Measurements from ENCODE around the gene CYTH1. TPM values are rescaled to one million over a fixed set of nuclear protein-coding genes. Genes with fewer than 3 reads are reported as not detected.
"Not testable (repeated sequence)": the region's sequence is repeated elsewhere in the genome, so short reads cannot be mapped to it uniquely, and the experiment has no call there.

Gene CYTH1
- total RNA-seq, 1 experiment from 2014 or later: 40.2 TPM

- peak; percentile 38 for DNase-seq (ENCODE audit: extremely low read depth, low read depth)
Observed at GRCh38 chr17:78789663-78790181, 7.6 kb upstream of the CYTH1 start.

DNA sequence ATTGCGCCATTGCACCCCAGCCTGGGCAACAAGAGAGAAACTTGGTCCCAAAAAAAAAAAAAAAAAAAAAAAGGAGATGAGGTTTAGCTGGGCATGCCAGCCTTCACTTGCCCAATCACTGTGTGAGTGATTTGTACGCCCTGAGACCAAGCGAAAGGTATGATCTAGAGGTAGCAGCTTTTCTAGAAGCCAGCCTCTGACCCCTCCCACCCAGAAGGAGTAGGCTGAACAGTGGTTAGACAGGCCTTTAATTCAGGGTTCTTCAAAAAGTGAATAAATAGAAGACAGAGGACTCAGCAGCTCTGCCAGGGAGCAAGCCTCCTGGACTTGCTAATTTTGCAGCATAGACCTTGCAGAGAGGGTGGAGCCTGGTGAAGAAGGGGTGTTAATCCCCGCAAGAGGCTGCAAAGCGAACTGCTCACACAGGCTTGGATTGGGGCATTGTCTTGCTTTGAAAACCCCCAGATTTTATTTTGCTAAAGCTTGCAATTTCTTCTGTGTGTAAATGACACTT is 7.1 kb upstream of the CYTH1 start:
- DNase-seq (ENCODE audit: extremely low read depth, low read depth): peak; percentile 35

- DNase-seq (ENCODE audit: extremely low read depth, low read depth): no peak
Observed at GRCh38 chr17:78788451-78788850, 6.4 kb upstream of the CYTH1 start.

DNA sequence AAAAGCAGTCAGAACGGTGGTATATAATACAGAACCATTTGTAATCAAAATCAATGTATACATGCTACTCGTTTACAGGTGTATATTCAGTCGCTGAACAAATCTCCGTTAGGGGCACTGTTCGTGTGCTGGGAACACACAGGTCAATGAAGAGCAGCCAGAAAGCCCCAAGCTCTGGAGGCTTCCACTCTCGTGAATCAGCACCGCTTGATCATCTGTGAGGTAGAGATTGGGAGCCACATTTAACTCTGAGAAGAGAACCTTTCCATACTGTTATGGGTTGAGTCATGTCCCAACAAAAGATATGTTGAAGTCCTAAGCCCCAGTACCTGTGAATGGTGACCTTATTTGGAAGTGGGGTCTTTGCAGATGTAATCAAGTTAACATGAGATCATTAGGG is 5.4 kb upstream of the CYTH1 start:
- peak; percentile 38 for DNase-seq (ENCODE audit: extremely low read depth, low read depth)

DNA sequence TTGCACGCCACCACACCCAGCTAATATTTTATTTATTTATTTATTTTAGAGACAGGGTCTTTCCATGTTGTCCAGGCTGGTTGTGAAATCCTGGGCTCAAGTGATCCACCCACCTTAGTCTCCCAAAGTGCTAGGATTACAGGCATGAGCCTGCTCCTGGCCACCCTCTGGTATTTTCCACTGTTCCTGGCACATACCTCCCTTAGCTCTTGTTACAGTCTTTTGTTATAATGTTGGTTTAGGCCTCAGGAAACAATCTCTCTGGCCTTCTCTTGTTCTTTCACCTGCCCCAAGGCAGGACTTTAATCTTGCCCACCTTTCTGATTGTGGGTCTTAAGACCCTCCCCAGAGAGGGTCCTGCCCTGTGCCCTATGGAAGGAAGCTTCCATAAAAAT is 3.6 kb upstream of the CYTH1 start:
- no peak for DNase-seq (ENCODE audit: extremely low read depth, low read depth)

DNA sequence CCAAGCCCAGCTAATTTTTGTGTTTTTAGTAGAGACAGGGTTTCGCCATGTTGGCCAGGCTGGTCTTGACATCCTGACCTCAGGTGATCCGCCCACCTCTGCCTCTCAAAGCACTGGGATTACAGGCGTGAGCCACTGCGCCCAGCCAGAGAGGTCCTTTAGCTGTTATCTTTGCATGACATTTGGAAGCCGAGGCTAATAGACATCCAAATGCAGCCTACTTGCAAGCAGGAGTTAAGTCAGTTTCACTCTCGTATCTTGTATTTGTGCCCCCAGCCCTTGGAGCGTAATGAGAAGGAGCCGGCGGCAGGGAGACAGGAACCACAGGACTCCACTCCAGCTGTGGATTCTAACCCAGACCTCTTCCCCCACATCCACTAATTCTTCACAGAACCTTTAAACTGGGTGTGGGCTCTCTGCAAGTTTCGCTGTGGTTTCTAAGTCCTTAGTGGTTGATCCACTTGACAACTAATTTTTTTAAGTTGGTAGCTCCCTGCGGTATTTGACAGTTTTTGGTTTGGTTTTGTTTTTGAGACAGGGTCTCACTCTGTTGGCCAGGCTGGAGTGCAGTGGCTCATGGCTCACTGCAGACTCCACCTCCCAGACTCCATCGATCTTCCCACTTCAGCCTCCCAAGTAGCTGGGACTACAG is 3.1 kb upstream of the CYTH1 start:
- DNase-seq (ENCODE audit: extremely low read depth, low read depth): no peak

- no peak for DNase-seq (ENCODE audit: extremely low read depth, low read depth)
Observed at GRCh38 chr17:78784352-78784751, 2.3 kb upstream of the CYTH1 start.

- no peak for DNase-seq (ENCODE audit: extremely low read depth, low read depth)
Observed at GRCh38 chr17:78783711-78784324, 1.7 kb upstream of the CYTH1 start.

DNA sequence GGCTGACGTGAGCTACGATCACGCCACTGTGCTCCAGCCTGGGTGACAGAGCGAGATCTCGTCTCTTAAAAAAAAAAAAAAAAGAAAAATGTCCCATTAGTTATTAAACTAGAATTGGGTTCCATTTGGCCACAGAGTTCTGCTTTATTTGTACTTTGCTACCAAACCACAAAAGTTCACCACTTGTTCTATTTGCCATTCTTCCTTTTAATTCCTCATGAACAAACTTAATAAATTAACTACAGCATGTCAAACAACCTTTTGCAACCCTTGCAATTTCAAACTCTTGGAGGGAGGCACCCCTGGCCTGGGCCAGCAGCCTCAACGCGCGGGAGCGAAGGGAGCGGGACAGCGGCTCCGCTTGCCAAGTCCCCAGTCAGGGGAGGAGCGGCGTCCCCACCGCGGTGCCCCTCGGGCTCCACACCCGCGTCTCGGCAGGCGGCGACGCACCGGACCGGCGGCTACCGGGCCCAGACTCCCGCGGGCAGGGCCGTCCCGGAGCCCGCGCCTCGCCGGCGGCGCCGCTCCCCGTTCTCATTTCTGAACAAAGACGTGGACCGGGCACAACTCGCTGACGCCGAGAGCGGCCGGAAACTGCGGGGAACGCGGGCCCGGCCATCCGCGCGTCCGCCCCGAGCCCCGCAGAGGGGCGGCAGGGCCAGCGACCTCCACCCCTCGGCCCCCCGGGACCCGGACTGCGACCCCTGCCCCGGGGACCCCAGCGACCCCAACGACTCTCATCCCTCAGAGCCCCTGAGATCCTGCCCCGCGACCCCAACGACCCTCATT is 775 bp downstream of the CYTH1 start:
- DNase-seq (ENCODE audit: extremely low read depth, low read depth): no peak

DNA sequence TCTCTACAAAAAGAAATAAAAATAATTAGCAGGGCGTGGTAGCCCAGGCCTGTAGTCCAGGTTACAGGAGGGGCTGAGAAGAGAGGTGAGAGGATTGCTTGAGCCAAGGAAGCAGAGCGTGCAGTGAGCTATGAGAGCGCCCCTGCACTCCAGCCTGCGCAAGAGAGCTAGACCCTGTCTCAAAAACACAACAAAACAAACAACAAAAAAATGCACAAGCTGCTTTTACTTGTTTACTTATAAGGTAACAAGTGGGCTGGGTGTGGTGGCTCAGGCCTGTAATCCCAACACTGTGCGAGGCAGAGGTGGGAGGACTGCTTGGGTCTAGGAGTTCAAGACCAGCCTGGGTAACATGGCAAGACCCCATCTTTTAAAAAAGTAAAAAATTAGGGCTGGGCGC is 1.7 kb downstream of the CYTH1 start:
- no peak for DNase-seq (ENCODE audit: extremely low read depth, low read depth)

DNA sequence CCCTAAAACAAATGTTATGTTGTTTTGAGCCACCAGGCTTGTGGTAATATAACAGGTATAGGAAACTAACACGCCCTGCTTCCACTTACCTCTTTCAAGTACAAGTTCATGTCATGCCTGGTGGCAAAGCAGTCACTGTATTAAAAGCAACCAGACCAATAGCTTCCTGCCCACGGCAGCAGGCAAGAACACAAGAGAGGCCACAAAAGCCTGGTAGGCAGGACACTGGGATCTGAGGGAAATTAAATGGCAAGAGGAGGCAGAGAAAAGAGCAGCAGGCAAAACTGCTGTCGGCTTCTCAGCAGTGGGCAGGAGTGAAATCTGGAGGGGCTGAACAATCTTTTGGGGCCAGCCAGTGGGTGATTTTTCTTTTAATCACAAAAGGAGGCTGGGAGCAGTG is 2.2 kb downstream of the CYTH1 start:
- no peak for DNase-seq (ENCODE audit: extremely low read depth, low read depth)

GRCh38 chr17:78779286-78779651 is 2.8 kb downstream of the CYTH1 start:
- not testable (repeated sequence) for DNase-seq (ENCODE audit: extremely low read depth, low read depth)

DNA sequence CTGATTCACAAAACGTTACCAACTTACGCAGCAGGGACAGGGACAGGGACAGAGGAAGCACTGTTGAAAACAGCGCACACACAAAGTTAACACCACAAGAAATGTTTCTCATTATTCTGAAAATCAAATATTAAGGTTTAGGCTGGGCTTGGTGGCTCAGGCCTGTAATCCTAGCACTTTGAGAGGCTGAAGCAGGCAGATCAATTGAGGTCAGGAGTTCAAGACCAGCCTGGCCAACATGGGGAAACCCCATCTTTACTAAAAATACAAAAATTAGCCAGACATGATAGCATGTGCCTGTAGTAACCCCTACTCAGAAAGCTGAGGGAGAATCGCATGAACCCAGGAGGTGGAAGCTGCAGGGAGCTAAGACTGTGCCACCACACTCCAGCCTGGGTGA is 4.2 kb downstream of the CYTH1 start:
- no peak for DNase-seq (ENCODE audit: extremely low read depth, low read depth)

DNA sequence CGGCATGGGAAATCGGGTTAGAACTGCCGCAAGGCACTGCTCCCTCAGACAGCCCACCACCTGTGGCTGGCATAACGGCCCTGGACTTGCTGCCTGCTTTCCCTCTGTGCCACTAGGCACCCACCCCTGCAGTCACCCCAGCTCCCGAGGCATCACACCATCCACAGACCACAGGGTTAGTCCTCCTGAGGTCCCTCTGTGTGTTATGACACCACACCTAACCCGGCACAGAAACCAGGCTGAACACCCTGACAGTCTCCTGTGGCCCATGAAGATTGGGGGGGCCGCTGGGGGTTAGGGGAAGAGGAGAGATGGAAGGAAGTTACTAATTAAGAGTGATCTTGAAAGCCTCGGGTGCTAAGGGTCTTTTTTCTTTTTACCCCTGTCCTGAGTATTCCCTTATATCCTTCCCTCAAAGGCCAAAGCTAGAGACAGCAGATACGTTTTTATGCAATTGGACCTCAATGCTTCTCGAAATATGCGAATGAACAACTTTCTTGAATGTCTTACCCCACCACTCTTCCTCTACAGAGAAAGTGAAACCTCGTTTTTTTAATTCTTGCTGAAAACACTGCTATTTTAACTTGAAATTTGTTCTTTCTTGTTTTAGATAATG is 7.0 kb downstream of the CYTH1 start:
- DNase-seq (ENCODE audit: extremely low read depth, low read depth): no peak

GRCh38 chr17:78774453-78774852 is 7.6 kb downstream of the CYTH1 start:
- no peak for DNase-seq (ENCODE audit: extremely low read depth, low read depth)

DNA sequence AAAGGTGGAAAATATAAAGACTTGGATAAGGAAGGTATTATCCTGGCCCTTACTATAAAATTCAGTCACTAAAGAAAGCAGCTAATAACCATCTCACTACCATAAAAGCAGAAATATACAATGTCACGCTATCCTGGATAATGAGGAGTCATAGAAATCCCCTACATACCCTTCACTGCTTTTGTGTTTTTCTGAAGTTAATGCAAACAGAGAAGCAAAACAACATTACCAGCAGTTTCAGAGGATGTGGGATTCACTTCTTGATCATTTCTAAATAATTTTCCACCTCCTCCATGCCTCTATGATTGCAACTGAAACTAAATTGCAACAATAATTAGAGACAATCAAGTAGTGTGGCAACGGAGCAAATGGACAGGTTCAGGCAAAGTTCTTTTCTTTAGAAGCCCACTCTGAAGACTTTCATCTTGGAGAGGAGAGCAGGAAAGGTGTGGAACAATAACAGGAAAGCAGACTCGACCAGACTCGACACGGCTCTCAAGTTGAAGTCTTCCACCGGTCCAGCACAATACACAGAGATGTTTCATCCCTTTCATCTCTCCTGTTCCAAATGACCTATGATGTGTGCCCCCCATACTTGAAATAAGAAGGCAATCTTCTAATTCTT is 10.2 kb downstream of the CYTH1 start:
- no peak for DNase-seq (ENCODE audit: extremely low read depth, low read depth)

DNA sequence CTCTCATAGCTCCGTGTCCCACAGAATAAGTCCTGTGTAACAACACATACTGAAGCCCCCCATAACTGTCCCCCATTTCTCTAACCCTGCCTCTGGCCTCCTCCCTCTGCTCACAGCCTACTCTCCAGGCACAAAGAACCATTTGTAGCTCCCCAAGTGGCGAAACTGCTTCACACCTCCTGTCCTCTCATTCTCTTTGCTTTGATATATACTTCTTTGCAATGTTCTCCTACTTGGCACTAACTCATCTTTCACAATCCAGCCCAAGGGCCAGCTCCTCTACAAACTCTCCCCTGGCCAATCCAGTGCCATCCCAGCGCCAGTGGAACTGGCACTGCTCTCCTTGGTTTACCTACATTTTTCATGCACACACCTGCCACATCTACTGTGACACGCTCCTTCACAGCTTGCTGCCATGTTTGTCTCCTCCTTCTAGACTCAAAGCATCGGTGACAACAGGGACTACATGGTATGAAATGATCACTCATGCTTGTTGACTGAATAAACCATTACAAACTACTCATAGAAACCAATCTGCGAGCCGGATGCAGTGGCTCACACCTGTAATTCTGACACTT is 12.8 kb downstream of the CYTH1 start:
- DNase-seq (ENCODE audit: extremely low read depth, low read depth): no peak

- DNase-seq (ENCODE audit: extremely low read depth, low read depth): no peak
Observed at GRCh38 chr17:78767806-78768205, 14.3 kb downstream of the CYTH1 start.

DNA sequence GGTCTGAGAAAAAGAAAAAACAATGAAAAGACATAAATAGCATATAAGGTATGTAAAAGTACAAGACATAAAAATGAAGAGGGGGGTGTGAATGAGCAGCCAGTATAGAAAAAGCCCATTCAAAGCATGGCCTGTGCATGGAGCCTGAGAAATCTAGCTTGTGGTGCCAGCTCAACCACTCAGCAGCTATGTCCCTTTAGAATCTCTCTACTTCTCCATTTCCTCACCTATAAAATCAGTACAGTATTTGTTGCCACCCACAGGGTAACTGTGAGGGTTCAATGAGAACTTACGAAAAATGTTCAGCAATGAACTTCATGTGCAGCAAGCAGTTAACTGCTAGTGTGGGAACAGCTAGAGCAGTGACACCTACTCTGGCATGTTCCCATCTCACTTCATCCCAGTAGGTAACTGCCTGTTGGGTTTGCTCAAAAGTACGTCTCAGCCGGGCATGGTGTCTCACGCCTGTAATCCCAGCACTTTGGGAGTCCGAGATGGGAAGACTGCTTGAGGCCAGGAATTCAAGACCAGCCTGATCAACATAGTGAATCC is 15.3 kb downstream of the CYTH1 start:
- DNase-seq (ENCODE audit: extremely low read depth, low read depth): no peak

GRCh38 chr17:78766225-78766624 is 15.8 kb downstream of the CYTH1 start:
- DNase-seq (ENCODE audit: extremely low read depth, low read depth): no peak

Measured in NCI-H460 (cell line).